Measurements from ENCODE around the gene HAL.

HAL gene

DNA sequence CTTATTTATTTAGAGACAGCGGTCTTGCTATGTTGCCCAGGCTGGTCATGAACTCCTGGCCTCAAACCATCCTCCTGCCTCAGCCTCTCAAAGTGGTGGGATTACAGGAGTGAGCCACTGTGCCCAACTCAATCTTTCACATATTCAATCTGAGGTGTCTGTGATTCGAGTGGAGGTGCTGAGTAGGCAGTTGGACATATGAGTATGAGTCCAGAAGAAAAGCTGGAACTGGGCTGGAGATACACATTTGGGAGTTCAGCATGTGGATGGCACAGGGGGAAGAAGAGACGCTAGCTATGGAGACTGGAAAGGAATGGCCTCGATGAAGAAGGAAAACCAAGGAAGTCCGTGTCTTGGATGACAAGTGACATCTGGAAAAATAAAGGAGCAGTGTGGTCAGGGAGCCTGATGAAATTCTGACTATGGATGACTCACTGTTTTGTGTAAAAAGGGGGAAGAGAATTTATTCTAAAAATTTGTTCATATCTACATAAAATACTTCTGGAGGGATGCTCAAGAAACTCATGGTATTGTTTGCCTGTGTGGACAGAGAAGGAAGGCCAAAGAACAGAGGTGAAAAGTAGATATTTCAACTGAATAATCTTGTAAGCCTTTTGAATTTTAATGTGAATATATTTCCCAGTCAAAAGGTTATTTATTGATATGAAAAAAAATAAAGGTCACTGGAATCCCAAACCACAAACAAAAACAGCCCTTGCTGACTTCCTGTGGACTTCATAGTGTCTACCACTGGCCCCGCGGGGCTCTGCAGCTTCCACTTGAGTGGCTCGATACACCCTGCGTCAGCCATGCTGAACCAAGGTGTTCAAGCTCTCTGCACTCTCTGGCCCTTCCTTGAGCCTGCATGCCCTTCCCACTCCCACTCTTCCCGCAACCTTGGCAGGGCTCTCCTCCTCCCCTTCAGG, 48.1 kb upstream of the HAL start:
- TF ChIP-seq, protein P1, sequence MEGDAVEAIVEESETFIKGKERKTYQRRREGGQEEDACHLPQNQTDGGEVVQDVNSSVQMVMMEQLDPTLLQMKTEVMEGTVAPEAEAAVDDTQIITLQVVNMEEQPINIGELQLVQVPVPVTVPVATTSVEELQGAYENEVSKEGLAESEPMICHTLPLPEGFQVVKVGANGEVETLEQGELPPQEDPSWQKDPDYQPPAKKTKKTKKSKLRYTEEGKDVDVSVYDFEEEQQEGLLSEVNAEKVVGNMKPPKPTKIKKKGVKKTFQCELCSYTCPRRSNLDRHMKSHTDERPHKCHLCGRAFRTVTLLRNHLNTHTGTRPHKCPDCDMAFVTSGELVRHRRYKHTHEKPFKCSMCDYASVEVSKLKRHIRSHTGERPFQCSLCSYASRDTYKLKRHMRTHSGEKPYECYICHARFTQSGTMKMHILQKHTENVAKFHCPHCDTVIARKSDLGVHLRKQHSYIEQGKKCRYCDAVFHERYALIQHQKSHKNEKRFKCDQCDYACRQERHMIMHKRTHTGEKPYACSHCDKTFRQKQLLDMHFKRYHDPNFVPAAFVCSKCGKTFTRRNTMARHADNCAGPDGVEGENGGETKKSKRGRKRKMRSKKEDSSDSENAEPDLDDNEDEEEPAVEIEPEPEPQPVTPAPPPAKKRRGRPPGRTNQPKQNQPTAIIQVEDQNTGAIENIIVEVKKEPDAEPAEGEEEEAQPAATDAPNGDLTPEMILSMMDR (IDR thresholded peaks at IDR 0.05; ENCODE audit: borderline replicate concordance, extremely low read depth, low read length, poor library complexity, severe bottlenecking), result no peak
- TF ChIP-seq EZH2 (IDR thresholded peaks at IDR 0.05; ENCODE audit: borderline replicate concordance, low read depth, low read length, severe bottlenecking), result no peak
- Histone ChIP-seq H3K79me2 (ENCODE audit: insufficient read depth, low read length) (no peaks in the 10 kb centered on the region), H2AFZ (ENCODE audit: low read depth, low read length) (no peak overlapping the region), H3K27ac (ENCODE audit: low read length) (no peak overlapping the region), H3K4me2 (ENCODE audit: insufficient read depth, low read length) (no peak overlapping the region), H3K36me3 (ENCODE audit: insufficient read depth, low read length) (no peaks in the 10 kb centered on the region), H4K20me1 (ENCODE audit: insufficient read depth, low read length) (no peaks in the 10 kb centered on the region), H3K27me3 (ENCODE audit: insufficient read depth, low read length, poor library complexity) (no peaks in the 10 kb centered on the region), H3K4me1 (ENCODE audit: insufficient read depth, low read length) (no peaks in the 10 kb centered on the region), H3K9ac (ENCODE audit: low read depth, low read length) (no peak overlapping the region), H3K4me3 (ENCODE audit: low read depth in 1 of 2, low read length in 2 of 2) (no peak overlapping the region), H3K9me3 (ENCODE audit: insufficient read depth, low read length, severe bottlenecking) (no peaks in the 10 kb centered on the region)
- ATAC-seq (ENCODE audit: insufficient read depth, low read depth), result no peak
- DNase-seq, result no peak

DNA sequence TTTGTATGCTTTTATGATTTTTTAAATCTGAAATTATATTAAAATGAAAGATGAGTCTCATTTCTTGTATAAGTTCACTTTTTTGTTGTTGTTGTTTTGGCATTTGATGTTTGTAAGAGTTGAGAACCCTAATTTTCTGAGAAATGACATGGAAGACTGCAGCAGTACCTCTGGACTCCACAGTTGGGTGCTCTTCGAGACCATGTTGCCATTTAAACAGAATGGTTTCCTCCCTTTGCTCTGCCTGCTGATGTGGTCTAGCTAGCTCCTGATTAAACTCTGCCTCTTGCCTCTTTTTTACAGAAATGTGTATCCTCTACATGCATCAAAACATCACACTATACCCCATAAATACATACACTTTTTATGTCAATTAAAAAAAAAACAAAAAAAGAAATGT, 45.0 kb upstream of the HAL start:
- Histone ChIP-seq H4K20me1 (ENCODE audit: insufficient read depth, low read length) (no peaks in the 10 kb centered on the region), H3K79me2 (ENCODE audit: insufficient read depth, low read length) (no peaks in the 10 kb centered on the region), H3K36me3 (ENCODE audit: insufficient read depth, low read length) (no peaks in the 10 kb centered on the region), H3K9me3 (ENCODE audit: insufficient read depth, low read length, severe bottlenecking) (no peaks in the 10 kb centered on the region), H3K4me2 (ENCODE audit: insufficient read depth, low read length) (no peak overlapping the region), H3K27me3 (ENCODE audit: insufficient read depth, low read length, poor library complexity) (no peaks in the 10 kb centered on the region), H3K4me1 (ENCODE audit: insufficient read depth, low read length) (peaks cover 10% of the 10 kb centered on the region), H3K27ac (ENCODE audit: low read length) (no peak overlapping the region), H3K4me3 (ENCODE audit: low read depth in 1 of 2, low read length in 2 of 2) (no peak overlapping the region), H3K9ac (ENCODE audit: low read depth, low read length) (no peak overlapping the region), H2AFZ (ENCODE audit: low read depth, low read length) (no peak overlapping the region)
- ATAC-seq (ENCODE audit: insufficient read depth, low read depth), result no peak
- TF ChIP-seq EZH2 (IDR thresholded peaks at IDR 0.05; ENCODE audit: borderline replicate concordance, low read depth, low read length, severe bottlenecking), result no peak
- TF ChIP-seq, protein P1 (IDR thresholded peaks at IDR 0.05; ENCODE audit: borderline replicate concordance, extremely low read depth, low read length, poor library complexity, severe bottlenecking), result no peak
- DNase-seq, result no peak

DNA sequence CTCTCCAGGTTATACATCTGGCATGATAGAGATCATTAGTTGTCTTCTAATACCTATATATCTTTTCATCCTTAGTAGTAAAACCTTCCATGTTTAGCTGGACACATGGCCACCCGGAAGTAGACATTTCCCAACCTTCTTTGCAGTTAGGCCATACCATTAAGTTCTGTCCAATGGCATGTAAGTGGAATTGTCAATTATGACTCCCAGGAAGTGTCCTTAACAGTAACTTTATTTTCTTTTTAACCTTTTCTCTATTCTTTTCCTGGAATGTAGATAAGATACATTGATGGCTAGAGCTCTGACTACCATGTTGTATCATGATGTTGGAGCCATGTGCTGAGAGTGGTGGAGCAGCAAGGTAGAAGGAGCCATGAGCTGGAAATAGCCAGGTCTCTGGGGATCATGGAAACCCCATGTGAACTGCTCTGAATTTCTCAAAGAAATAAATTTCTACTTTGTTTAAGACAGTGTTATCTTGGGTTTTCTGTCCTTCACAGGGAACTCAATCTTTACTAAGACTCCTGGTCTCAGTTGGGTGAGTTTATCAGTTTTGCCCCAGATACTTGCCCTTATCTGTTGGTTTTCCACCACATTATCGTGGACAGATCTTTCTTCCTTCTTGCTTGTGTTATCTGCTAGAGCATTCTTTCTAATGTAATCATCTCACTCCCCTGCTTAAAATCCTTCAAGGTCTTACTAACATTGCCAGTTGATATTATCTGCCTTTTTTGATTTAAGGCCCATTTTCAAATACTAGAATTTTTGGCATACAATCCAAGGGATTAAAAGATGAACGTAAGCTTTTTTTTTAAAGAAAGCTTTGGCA, 44.4 kb upstream of the HAL start:
- TF ChIP-seq EZH2 (IDR thresholded peaks at IDR 0.05; ENCODE audit: borderline replicate concordance, low read depth, low read length, severe bottlenecking), result no peak
- TF ChIP-seq, protein P1 (IDR thresholded peaks at IDR 0.05; ENCODE audit: borderline replicate concordance, extremely low read depth, low read length, poor library complexity, severe bottlenecking), result no peak
- H3K79me2 ChIP-seq (ENCODE audit: insufficient read depth, low read length), result no peaks in the 10 kb centered on the region
- H3K27me3 ChIP-seq (ENCODE audit: insufficient read depth, low read length, poor library complexity), result no peaks in the 10 kb centered on the region
- no peaks in the 10 kb centered on the region for H3K36me3 ChIP-seq (ENCODE audit: insufficient read depth, low read length)
- ATAC-seq (ENCODE audit: insufficient read depth, low read depth) (no peak), DNase-seq (no peak)
- H3K4me1 ChIP-seq (ENCODE audit: insufficient read depth, low read length), result peaks cover 13% of the 10 kb centered on the region
- H3K9me3 ChIP-seq (ENCODE audit: insufficient read depth, low read length, severe bottlenecking), result no peaks in the 10 kb centered on the region
- H3K9ac ChIP-seq (ENCODE audit: low read depth, low read length), result no peak overlapping the region
- no peak overlapping the region for H2AFZ ChIP-seq (ENCODE audit: low read depth, low read length)
- H3K4me3 ChIP-seq (ENCODE audit: low read depth in 1 of 2, low read length in 2 of 2), result no peak overlapping the region
- H4K20me1 ChIP-seq (ENCODE audit: insufficient read depth, low read length), result no peaks in the 10 kb centered on the region
- no peak overlapping the region for H3K4me2 ChIP-seq (ENCODE audit: insufficient read depth, low read length)
- H3K27ac ChIP-seq (ENCODE audit: low read length), result no peak overlapping the region

Data from DND-41 (cell line).